Transverse colon (tissue), 4 donors: ENCODE measurements around the gene PKLR. TPM values are rescaled to one million over a fixed set of nuclear protein-coding genes. Genes with fewer than 3 reads are reported as not detected.

Source experiments
- DNase-seq: peaks from one replicate; pipeline ENCODE4 v3.0.0-alpha.2; 2019
- H3K27ac ChIP-seq, 4 donors: fragments of 200-600 bp; sonication (generic); 2 replicates each; pipeline ENCODE4 v1.5.1; 2016 to 2018; ENCODE audit warnings: inconsistent platforms in 4 of 4
- H3K27me3 ChIP-seq: fragments of 200-600 bp; sonication (generic); 2 replicates; pipeline ENCODE4 v1.5.1; 2017; ENCODE audit warnings: inconsistent platforms
- H3K36me3 ChIP-seq, 4 donors: fragments of 200-600 bp; sonication (generic); 2 replicates each; pipeline ENCODE4 v1.5.1; 2017 to 2019; ENCODE audit warnings: inconsistent platforms in 4 of 4
- H3K4me1 ChIP-seq, 4 donors: fragments of 200-600 bp; sonication (generic); 2 replicates each; pipeline ENCODE4 v1.5.1; 2017 to 2020; ENCODE audit warnings: inconsistent platforms in 4 of 4
- H3K4me3 ChIP-seq, 4 donors: fragments of 200-600 bp; sonication (generic); 1 replicate in 1 of 4; 2 replicates in 3 of 4; pipeline versions ENCODE4 v1.5.1 to v1.6.1; 2017 to 2019; ENCODE audit warnings: inconsistent platforms in 4 of 4
- H3K9me3 ChIP-seq, 2 donors: fragments of 200-600 bp; sonication (generic); 2 replicates each; pipeline ENCODE4 v1.5.1; 2017 to 2019; ENCODE audit warnings: inconsistent platforms in 2 of 2
- EP300 ChIP-seq: sonication (generic); formaldehyde crosslinking; IDR thresholded peaks from one replicate; pipeline ENCODE4 v1.6.1; 2017; ENCODE audit warnings: antibody characterized with exemption, low read depth
- POLR2A ChIP-seq: fragments of 450-650 bp; IDR thresholded peaks from one replicate; pipeline ENCODE4 v1.6.1; 2016; ENCODE audit warnings: antibody characterized with exemption, mild to moderate bottlenecking, moderate library complexity
- POLR2AphosphoS5 ChIP-seq, 3 donors: sonication (generic); formaldehyde crosslinking; IDR thresholded peaks; one replicate each; pipeline ENCODE4 v1.6.1; 2016; ENCODE audit warnings: antibody characterized with exemption in 3 of 3
- WGBS, 2 donors: methylation state at CpG; one replicate each; pipeline ENCODE4 v1.1.5; 2018; ENCODE audit warnings: low coverage in 1 of 2; 5-methylcytosine and 5-hydroxymethylcytosine counted together
- in situ Hi-C, 4 donors: fragments of 200-750 bp; cut with MboI; loops; one replicate each; pipeline versions ENCODE4 v1.15.0 to v1.15.1; 2017; ENCODE audit warnings: low sequenced_read_pairs in 3 of 4, low pct_ligation_motif_present in 1 of 4, low pct_unique_long_range_greater_than_20kb in 1 of 4
- intact Hi-C: fragments of 100-400 bp; cut with DNase I; formaldehyde crosslinking; loops from one replicate; pipeline ENCODE4 v1.15.1; 2023; ENCODE audit warnings: low total_unique reads
- total RNA-seq, 4 donors: library from RNA; depleted of rRNA; stranded (reverse); fragments of >200 nt; gene quantifications; one replicate each; pipeline ENCODE4 v1.1.0, GENCODE V29; 2016
- TF ChIP-seq, protein P1 (sequence below), 5 experiments: fragments of 200-600 bp in 3 of 5; fragments of 450-650 bp in 2 of 5; sonication (generic) in 3 of 5; IDR thresholded peaks; 1 replicate in 2 of 5; 2 replicates in 3 of 5; pipeline ENCODE4 v1.5.1; 2016 to 2017; ENCODE audit warnings: antibody characterized with exemption in 5 of 5, inconsistent platforms in 3 of 5, mild to moderate bottlenecking in 2 of 5, moderate library complexity in 1 of 5

Gene PKLR
- total RNA-seq, 4 donors from 2014 or later, result 0.40 to 5.6 (median 0.64) TPM; not detected in 1

DNA sequence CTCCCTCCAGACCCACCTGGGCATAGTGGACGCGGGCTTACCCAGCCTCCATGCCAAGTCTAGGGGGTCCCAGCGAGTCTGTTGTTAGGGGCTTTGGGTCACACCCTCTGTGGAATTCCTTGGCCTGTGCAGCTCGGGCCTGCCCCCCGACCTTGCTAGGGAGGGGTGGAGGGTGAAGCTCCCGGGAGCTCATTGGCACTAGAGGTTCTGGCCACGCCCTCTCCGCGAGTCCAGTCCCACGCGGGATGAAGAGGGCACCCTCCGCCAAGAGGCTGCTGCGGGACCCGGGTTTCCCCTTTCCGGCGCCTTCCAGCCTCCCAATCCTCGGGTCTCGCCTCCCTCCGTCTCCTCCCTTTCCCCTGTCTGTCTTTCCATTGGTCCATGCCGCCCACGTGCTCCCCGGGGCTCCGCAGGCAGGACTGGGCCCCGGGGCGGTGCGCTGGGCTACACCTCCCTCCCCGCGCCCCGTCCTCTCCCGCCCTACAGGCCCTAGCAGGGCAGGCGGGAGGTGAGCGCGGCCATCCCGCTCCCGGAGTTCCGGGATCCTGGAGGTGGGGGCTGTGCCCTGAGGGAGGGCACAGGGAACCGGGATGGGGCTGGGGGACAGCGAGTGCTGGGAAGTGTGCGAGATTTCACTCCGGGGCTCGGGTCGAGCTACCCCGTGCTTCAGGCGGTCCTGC lies 22.9 kb upstream of the PKLR start:
- Histone ChIP-seq H3K27me3 (no peaks in the 10 kb centered on the region), H3K4me1 (peaks cover 14 to 48% (median 38%) of the 10 kb centered on the region in 4 donors), H3K9me3 (no peaks in the 10 kb centered on the region), H3K27ac (peak overlapping the region; percentile 98 to 100 (median 100)), H3K4me3 (peak overlapping the region; percentile 71 to 90 (median 81)), H3K36me3 (peaks cover 0 to 4% (median 0%) of the 10 kb centered on the region in 4 donors)
- peak; percentile 96 for DNase-seq
- in situ Hi-C loops, result loop anchor here (5.0 to 10.0 kb wide), 3 partner anchors 47 to 59 kb away; partner anchors contain the start of genes HCN3 (in 3 of the 4), CLK2 (in 2 of the 4) and SCAMP3 (in 1 of the 4)
- WGBS, 2 donors, result 0% methylated on average over 38 of the region's 44 CpGs; no CpG with 5 or more reads in 1 of the 2 donors
- intact Hi-C loops, result loop anchor here (2.0 to 5.0 kb wide), 2 partner anchors 47 to 73 kb away; partner anchors contain the start of gene HCN3
- TF ChIP-seq EP300, result no peak
- peak; percentile 94 for TF ChIP-seq POLR2A
- TF ChIP-seq, protein P1, sequence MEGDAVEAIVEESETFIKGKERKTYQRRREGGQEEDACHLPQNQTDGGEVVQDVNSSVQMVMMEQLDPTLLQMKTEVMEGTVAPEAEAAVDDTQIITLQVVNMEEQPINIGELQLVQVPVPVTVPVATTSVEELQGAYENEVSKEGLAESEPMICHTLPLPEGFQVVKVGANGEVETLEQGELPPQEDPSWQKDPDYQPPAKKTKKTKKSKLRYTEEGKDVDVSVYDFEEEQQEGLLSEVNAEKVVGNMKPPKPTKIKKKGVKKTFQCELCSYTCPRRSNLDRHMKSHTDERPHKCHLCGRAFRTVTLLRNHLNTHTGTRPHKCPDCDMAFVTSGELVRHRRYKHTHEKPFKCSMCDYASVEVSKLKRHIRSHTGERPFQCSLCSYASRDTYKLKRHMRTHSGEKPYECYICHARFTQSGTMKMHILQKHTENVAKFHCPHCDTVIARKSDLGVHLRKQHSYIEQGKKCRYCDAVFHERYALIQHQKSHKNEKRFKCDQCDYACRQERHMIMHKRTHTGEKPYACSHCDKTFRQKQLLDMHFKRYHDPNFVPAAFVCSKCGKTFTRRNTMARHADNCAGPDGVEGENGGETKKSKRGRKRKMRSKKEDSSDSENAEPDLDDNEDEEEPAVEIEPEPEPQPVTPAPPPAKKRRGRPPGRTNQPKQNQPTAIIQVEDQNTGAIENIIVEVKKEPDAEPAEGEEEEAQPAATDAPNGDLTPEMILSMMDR (IDR thresholded peaks at IDR 0.05), result no peak
- peak; percentile 94 to 97 (median 94) for TF ChIP-seq POLR2AphosphoS5 (IDR thresholded peaks at IDR 0.05)

DNA sequence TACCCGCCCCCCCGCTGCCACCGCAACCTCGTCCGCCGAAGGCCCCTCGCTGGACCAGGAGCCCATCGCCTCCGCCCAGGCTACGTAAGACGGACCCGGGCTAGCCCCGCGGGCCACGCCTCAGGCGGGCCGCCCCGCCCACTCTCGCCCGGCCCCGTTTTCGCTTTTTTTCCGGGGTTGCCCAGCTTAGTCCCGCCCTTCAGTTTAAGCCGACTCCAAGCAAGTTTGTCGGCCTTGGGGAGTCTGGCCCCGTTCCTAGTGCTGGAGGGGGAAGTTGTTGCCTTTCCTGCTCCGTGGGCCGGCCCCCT lies 22.4 kb upstream of the PKLR start:
- peak overlapping the region; percentile 98 to 100 (median 100) for H3K27ac ChIP-seq
- peak overlapping the region; percentile 71 to 90 (median 81) for H3K4me3 ChIP-seq
- no peaks in the 10 kb centered on the region for H3K9me3 ChIP-seq
- peaks cover 0 to 4% (median 0%) of the 10 kb centered on the region in 4 donors for H3K36me3 ChIP-seq
- 0% methylated on average over 28 of the region's 29 CpGs; no CpG with 5 or more reads in 1 of the 2 donors for WGBS, 2 donors
- in situ Hi-C loops (loop anchor here (5.0 to 10.0 kb wide), 3 partner anchors 46 to 59 kb away; partner anchors contain the start of genes HCN3 (in 3 of the 4), CLK2 (in 2 of the 4) and SCAMP3 (in 1 of the 4)), intact Hi-C loops (loop anchor here (2.0 to 5.0 kb wide), 2 partner anchors 46 to 73 kb away; partner anchors contain the start of gene HCN3)
- H3K4me1 ChIP-seq, result peaks cover 14 to 48% (median 38%) of the 10 kb centered on the region in 4 donors
- no peaks in the 10 kb centered on the region for H3K27me3 ChIP-seq
- peak; percentile 95 for DNase-seq
- TF ChIP-seq EP300 (no peak), POLR2A (no peak), POLR2AphosphoS5 (IDR thresholded peaks at IDR 0.05) (peak in 2 of 3 donors; percentile 28 to 56)
- TF ChIP-seq, protein P1 (IDR thresholded peaks at IDR 0.05), result no peak

DNA sequence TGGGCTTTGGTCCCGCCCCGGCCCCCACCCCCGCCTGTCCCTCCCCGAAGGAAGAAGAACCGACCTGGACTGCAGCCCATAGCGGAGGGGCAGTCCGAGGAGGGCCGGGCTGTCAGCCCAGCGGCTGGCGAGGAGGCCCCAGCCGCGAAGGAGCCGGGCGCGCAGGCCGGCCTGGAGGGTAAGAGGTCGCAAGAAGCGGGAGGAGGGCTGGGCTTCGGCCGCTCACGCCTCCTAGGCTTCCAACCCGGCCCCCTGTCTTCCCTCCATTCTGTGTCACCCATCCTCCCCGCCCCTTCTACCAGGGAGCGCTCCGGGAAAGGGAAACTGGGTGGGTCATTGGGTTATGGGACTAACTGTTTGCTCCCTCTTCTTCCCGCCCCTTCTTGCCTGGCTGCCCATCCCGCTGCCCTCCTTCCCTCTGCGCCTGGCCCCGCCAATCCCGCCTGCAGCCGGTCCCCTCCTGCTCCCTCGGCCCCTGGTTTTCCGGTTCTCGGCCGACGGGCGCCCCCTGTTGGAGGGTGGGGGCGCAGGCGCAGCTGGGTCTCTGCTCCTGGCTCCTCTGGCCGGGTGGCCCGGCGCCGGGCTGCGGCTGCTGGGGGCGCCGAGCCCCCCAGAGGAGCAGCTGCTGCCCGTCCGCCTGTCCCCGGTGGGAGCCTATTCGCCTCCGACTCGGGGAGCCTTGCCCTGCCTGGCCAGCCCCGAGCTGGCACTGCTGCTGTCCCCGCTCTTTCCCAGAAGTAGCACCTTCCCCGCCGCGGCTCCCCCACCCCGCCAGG lies 21.9 kb upstream of the PKLR start:
- Histone ChIP-seq H3K4me1 (peaks cover 14 to 48% (median 38%) of the 10 kb centered on the region in 4 donors), H3K4me3 (peak overlapping the region; percentile 71 to 90 (median 81)), H3K27me3 (no peaks in the 10 kb centered on the region), H3K9me3 (no peaks in the 10 kb centered on the region), H3K36me3 (peaks cover 0 to 4% (median 0%) of the 10 kb centered on the region in 4 donors), H3K27ac (peak overlapping the region; percentile 98 to 100 (median 100))
- DNase-seq, result peak; percentile 92
- TF ChIP-seq POLR2A, result no peak
- TF ChIP-seq EP300, result no peak
- peak; percentile 21 to 54 (median 28) for TF ChIP-seq POLR2AphosphoS5 (IDR thresholded peaks at IDR 0.05)
- TF ChIP-seq, protein P1 (IDR thresholded peaks at IDR 0.05), result peak; percentile 96 to 99 (median 99)
- in situ Hi-C loops, result loop anchor here (5.0 to 10.0 kb wide), 3 partner anchors 46 to 58 kb away; partner anchors contain the start of genes HCN3 (in 3 of the 4), CLK2 (in 2 of the 4) and SCAMP3 (in 1 of the 4)
- intact Hi-C loops, result loop anchor here (5.0 kb wide), 1 partner anchor 46 kb away; the partner anchor contains the start of gene HCN3
- 1% methylated on average over 40 of the region's 58 CpGs; no CpG with 5 or more reads in 1 of the 2 donors for WGBS, 2 donors
